Measurements from ENCODE around the gene AKR1C1. TPM values are rescaled to one million over a fixed set of nuclear protein-coding genes. Genes with fewer than 3 reads are reported as not detected.
"Not testable (repeated sequence)": the region's sequence is repeated elsewhere in the genome, so short reads cannot be mapped to it uniquely, and the experiment has no call there.

The AKR1C1 gene
- total RNA-seq, 2 donors from 2014 or later = 0.62 to 1.6 TPM

DNA sequence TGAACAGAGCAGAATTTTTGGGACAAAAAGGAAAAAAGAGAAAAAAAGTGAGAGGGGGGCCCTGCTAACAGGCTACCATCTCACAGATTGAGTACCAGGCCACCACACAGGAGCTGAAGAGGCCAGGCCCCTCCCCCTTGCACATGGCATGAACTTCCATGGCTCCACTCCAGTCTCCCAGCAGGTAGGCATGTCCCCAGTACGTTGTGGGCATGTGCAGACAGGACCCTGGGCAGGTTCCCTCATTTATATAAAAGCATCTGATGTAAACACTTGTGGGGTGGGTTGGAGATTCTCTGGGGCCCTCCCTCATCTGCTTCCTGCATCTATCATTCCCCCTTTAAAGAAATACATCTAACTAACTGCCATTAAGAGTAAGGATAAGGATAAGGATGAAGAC, 45.0 kb upstream of the AKR1C1 start:
- 80% methylated on average over 1 of the region's 1 CpG; no CpG with 5 or more reads in 1 of the 2 experiments for WGBS, 2 experiments (ENCODE audit: insufficient coverage in 1 of 2, insufficient read length in 1 of 2)
- H3K4me1 ChIP-seq (ENCODE audit: control insufficient read depth, insufficient read depth, low read length) = no peaks in the 10 kb centered on the region

GRCh38 chr10:4924482-4924881, 38.7 kb upstream of the AKR1C1 start:
- H3K4me1 ChIP-seq (ENCODE audit: control insufficient read depth, insufficient read depth, low read length); H3K4me1 Mint-ChIP-seq; H3K4me3 Mint-ChIP-seq: not testable (repeated sequence)

More for the DNA sequence above, 45.0 kb upstream of the AKR1C1 start:
- no peak overlapping the region for H3K4me3 ChIP-seq (ENCODE audit: low read length)
- H3K9me3 ChIP-seq (ENCODE audit: control insufficient read depth, low read length) = no peaks in the 10 kb centered on the region
- H3K27ac Mint-ChIP-seq = no peak overlapping the region
- H3K9me3 Mint-ChIP-seq = no peaks in the 10 kb centered on the region
- H3K9ac ChIP-seq (ENCODE audit: extremely low read depth, low read length, poor library complexity, severe bottlenecking) = no peak overlapping the region
- H3K36me3 Mint-ChIP-seq (ENCODE audit: low read depth) = no peaks in the 10 kb centered on the region
- no peaks in the 10 kb centered on the region for H3K27me3 ChIP-seq (ENCODE audit: control insufficient read depth, insufficient read depth, low read length, poor library complexity, severe bottlenecking)
- H3K27ac ChIP-seq (ENCODE audit: low read depth, low read length) = no peak overlapping the region
- H3K4me1 Mint-ChIP-seq = no peaks in the 10 kb centered on the region
- no peaks in the 10 kb centered on the region for H3K27me3 Mint-ChIP-seq (ENCODE audit: insufficient read depth)
- no peaks in the 10 kb centered on the region for H3K36me3 ChIP-seq (ENCODE audit: control insufficient read depth, insufficient read depth, low read length)
- DNase-seq = no peak
- no peak for TF ChIP-seq CTCF (conservative IDR thresholded peaks at IDR 0.05)
- no peak overlapping the region for H3K4me3 Mint-ChIP-seq

DNA sequence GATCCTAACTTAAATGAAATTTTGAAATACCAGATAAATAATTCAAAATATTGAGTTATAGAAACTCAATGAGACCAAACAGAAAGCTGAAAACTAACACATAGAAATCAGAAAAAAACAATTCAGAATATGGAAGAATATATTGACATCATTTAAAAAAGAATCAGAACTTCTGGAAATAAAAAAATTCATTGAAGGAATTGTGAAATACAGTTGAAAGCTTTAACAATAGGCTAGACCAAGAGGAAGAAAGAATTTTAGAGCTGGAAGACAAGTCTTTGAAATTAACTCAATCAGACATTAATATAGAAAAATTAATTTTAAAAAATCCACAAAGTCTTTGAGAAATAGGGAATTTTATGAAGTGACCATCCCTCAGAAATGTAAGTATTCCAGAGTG, 36.8 kb upstream of the AKR1C1 start:
- H3K9me3 Mint-ChIP-seq = peaks cover 3% of the 10 kb centered on the region
- TF ChIP-seq CTCF (conservative IDR thresholded peaks at IDR 0.05) = no peak
- Histone ChIP-seq H3K4me1 (ENCODE audit: control insufficient read depth, insufficient read depth, low read length) (no peaks in the 10 kb centered on the region), H3K9me3 (ENCODE audit: control insufficient read depth, low read length) (no peaks in the 10 kb centered on the region), H3K4me3 (ENCODE audit: low read length) (no peak overlapping the region), H3K9ac (ENCODE audit: extremely low read depth, low read length, poor library complexity, severe bottlenecking) (no peak overlapping the region), H3K27me3 (ENCODE audit: control insufficient read depth, insufficient read depth, low read length, poor library complexity, severe bottlenecking) (no peaks in the 10 kb centered on the region), H3K36me3 (ENCODE audit: control insufficient read depth, insufficient read depth, low read length) (no peaks in the 10 kb centered on the region), H3K27ac (ENCODE audit: low read depth, low read length) (no peak overlapping the region)
- no peak overlapping the region for H3K4me3 Mint-ChIP-seq
- no peaks in the 10 kb centered on the region for H3K27me3 Mint-ChIP-seq (ENCODE audit: insufficient read depth)
- H3K27ac Mint-ChIP-seq = no peak overlapping the region
- H3K4me1 Mint-ChIP-seq = no peaks in the 10 kb centered on the region
- DNase-seq = no peak
- H3K36me3 Mint-ChIP-seq (ENCODE audit: low read depth) = no peaks in the 10 kb centered on the region

More at GRCh38 chr10:4924482-4924881, 38.7 kb upstream of the AKR1C1 start:
- not testable (repeated sequence) for H3K9ac ChIP-seq (ENCODE audit: extremely low read depth, low read length, poor library complexity, severe bottlenecking); H3K27ac Mint-ChIP-seq; H3K9me3 ChIP-seq (ENCODE audit: control insufficient read depth, low read length); H3K4me3 ChIP-seq (ENCODE audit: low read length); H3K27ac ChIP-seq (ENCODE audit: low read depth, low read length); H3K36me3 ChIP-seq (ENCODE audit: control insufficient read depth, insufficient read depth, low read length); H3K36me3 Mint-ChIP-seq (ENCODE audit: low read depth); DNase-seq; H3K9me3 Mint-ChIP-seq; H3K27me3 Mint-ChIP-seq (ENCODE audit: insufficient read depth); H3K27me3 ChIP-seq (ENCODE audit: control insufficient read depth, insufficient read depth, low read length, poor library complexity, severe bottlenecking)

GRCh38 chr10:4931587-4931986, 31.6 kb upstream of the AKR1C1 start:
- Mint-ChIP-seq H3K9me3 (peaks cover 6% of the 10 kb centered on the region), H3K4me1 (no peaks in the 10 kb centered on the region), H3K27ac (no peak overlapping the region), H3K36me3 (ENCODE audit: low read depth) (no peaks in the 10 kb centered on the region), H3K27me3 (ENCODE audit: insufficient read depth) (no peaks in the 10 kb centered on the region), H3K4me3 (no peak overlapping the region)
- H3K36me3 ChIP-seq (ENCODE audit: control insufficient read depth, insufficient read depth, low read length) = no peaks in the 10 kb centered on the region
- no peak overlapping the region for H3K9ac ChIP-seq (ENCODE audit: extremely low read depth, low read length, poor library complexity, severe bottlenecking)
- TF ChIP-seq CTCF (conservative IDR thresholded peaks at IDR 0.05) = no peak
- DNase-seq = no peak
- no peak overlapping the region for H3K4me3 ChIP-seq (ENCODE audit: low read length)
- H3K9me3 ChIP-seq (ENCODE audit: control insufficient read depth, low read length) = no peaks in the 10 kb centered on the region
- WGBS, 2 experiments (ENCODE audit: insufficient coverage in 1 of 2, insufficient read length in 1 of 2) = 90 to 98% methylated on average over 4 to 5 of the region's 5 CpGs
- H3K27me3 ChIP-seq (ENCODE audit: control insufficient read depth, insufficient read depth, low read length, poor library complexity, severe bottlenecking) = no peaks in the 10 kb centered on the region
- no peak overlapping the region for H3K27ac ChIP-seq (ENCODE audit: low read depth, low read length)
- H3K4me1 ChIP-seq (ENCODE audit: control insufficient read depth, insufficient read depth, low read length) = peaks cover 3% of the 10 kb centered on the region

Measured in endodermal cell (in vitro differentiated cells).